Small intestine (tissue), 7 donors: ENCODE measurements around the gene STK31. TPM values are rescaled to one million over a fixed set of nuclear protein-coding genes. Genes with fewer than 3 reads are reported as not detected.
"Not testable (repeated sequence)": the region's sequence is repeated elsewhere in the genome, so short reads cannot be mapped to it uniquely, and the experiment has no call there.

Experiments
- DNase-seq, 2 donors: peaks; one replicate each; pipeline versions ENCODE4 v3.0.0 to v3.0.0-alpha.2; 2013
- FAIRE-seq: peaks from 2 replicates; lab custom pipeline; 2012; peaks lifted over from hg19 to GRCh38; lab: Jason Lieb, UNC
- H3K27ac ChIP-seq, 3 donors: one replicate each; pipeline ENCODE4 v1.5.1; 2013; ENCODE audit warnings: low read length in 2 of 3, mild to moderate bottlenecking in 2 of 3, control low read depth in 1 of 3, inconsistent platforms in 1 of 3, low read depth in 1 of 3, moderate library complexity in 1 of 3
- H3K27me3 ChIP-seq, 3 donors: one replicate each; pipeline ENCODE4 v1.6.1; 2013; ENCODE audit warnings: low read length in 3 of 3, inconsistent platforms in 1 of 3; ENCODE audit not compliant: control insufficient read depth in 3 of 3, insufficient read depth in 3 of 3
- H3K36me3 ChIP-seq, 3 donors: one replicate each; pipeline ENCODE4 v1.6.1; 2013; ENCODE audit warnings: low read length in 3 of 3, inconsistent platforms in 1 of 3, low read depth in 1 of 3, mild to moderate bottlenecking in 1 of 3, moderate library complexity in 1 of 3; ENCODE audit not compliant: control insufficient read depth in 3 of 3, insufficient read depth in 2 of 3
- H3K4me1 ChIP-seq, 3 donors: one replicate each; pipeline ENCODE4 v1.6.1; 2013; ENCODE audit warnings: low read length in 2 of 3, inconsistent platforms in 1 of 3, low read depth in 1 of 3, mild to moderate bottlenecking in 1 of 3, moderate library complexity in 1 of 3; ENCODE audit not compliant: control insufficient read depth in 3 of 3, insufficient read depth in 2 of 3
- H3K4me3 ChIP-seq, 3 donors: one replicate each; pipeline ENCODE4 v1.5.1; 2013; ENCODE audit warnings: low read length in 3 of 3, control low read depth in 1 of 3, inconsistent platforms in 1 of 3, low read depth in 1 of 3, mild to moderate bottlenecking in 1 of 3, moderate library complexity in 1 of 3
- H3K9me3 ChIP-seq, 2 donors: one replicate each; pipeline ENCODE4 v1.6.1; 2013; ENCODE audit warnings: low read depth in 1 of 2, low read length in 1 of 2; ENCODE audit not compliant: control insufficient read depth in 2 of 2, insufficient read depth in 1 of 2
- WGBS, 3 donors: extraction: QIAGEN DNeasy Blood & Tissue Kit; methylation state at CpG; one replicate each; pipeline ENCODE4 v1.1.7; 2013; 5-methylcytosine and 5-hydroxymethylcytosine counted together
- polyA plus RNA-seq, 4 donors: library from polyadenylated mRNA; stranded (reverse) in 3 of 4; unstranded in 1 of 4; fragments of 200-250 nt in 3 of 4; fragments of 120-200 nt in 1 of 4; gene quantifications; one replicate each; pipeline versions ENCODE4 v1.2.1 to v1.2.3, GENCODE V29; 2013
- donor health status: healthy with polysubstance abuse.
- donor health status: control.
- donor health status: control.
- donor health status: Bipolar disorder and iron deficiency.
- donor health status: healthy.

STK31 gene
- polyA plus RNA-seq, 4 donors: 0.24 to 1.4 (median 0.43) TPM

DNA sequence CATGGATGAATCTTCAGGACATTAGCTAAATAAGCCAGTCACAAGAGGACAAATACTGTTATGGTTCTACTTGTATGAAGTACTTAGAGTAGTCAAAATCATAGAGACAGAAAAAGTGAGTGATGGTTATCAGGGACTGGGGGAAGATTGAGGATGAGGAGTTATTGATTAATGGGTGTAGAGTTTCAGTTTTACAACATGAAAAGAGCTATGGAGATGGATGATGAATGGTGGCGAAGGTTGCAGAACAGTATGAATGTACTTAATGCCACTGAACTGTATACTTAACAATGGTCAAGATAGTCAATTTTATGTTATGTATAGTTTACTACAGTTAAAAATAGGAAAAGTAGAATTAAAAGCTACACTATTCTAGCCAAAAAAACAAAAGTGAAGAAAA lies 7.8 kb downstream of the STK31 start:
- no peak overlapping the region for H3K4me3 ChIP-seq
- FAIRE-seq: no peak
- WGBS, 3 donors: 98 to 100% (median 100%) methylated on average over 1 of the region's 1 CpG
- no peaks in the 10 kb centered on the region for H3K9me3 ChIP-seq
- no peak for DNase-seq
- no peaks in the 10 kb centered on the region for H3K4me1 ChIP-seq
- no peak overlapping the region for H3K27ac ChIP-seq
- no peaks in the 10 kb centered on the region for H3K36me3 ChIP-seq
- H3K27me3 ChIP-seq: no peaks in the 10 kb centered on the region

- Histone ChIP-seq H3K4me3 (no peak overlapping the region), H3K4me1 (peaks cover 0 to 3% (median 0%) of the 10 kb centered on the region in 3 donors), H3K27ac (no peak overlapping the region), H3K27me3 (no peaks in the 10 kb centered on the region), H3K9me3 (no peaks in the 10 kb centered on the region), H3K36me3 (no peaks in the 10 kb centered on the region)
- WGBS, 3 donors: 67 to 83% (median 80%) methylated on average over 4 of the region's 4 CpGs
- no peak for FAIRE-seq
- no peak for DNase-seq
Observed at GRCh38 chr7:23721456-23721855, 11.4 kb downstream of the STK31 start.

DNA sequence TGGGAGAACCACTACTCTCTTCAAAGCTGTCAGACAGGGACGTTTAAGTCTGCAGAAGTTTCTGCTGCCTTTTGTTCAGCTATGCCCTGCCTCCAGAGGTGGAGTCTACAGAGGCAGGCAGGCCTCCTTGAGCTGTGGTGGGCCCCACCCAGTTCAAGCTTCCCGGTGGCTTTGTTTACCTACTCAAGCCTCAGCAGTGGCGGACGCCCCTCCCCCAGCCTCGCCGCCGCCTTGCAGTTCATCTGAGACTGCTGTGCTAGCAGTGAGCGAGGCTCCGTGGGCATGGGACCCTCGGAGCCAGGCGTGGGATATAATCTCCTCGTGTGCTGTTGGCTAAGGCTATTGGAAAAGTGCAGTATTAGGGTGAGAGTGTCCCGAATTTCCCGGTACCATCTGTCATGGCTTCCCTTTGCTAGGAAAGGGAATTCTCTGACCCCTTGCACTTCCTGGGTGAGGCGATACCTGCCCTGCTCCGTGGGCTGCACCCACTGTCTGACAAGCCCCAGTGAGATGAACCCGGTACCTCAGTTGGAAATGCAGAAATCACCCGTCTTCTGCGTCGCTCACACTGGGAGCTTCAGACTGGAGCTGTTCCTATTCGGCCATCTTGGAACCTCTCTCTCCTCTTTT lies 12.7 kb downstream of the STK31 start:
- H3K36me3 ChIP-seq, H3K4me1 ChIP-seq: not testable (repeated sequence)
- WGBS, 3 donors: 75 to 81% (median 76%) methylated on average over 20 to 21 of the region's 21 CpGs

GRCh38 chr7:23724113-23724512 lies 14.1 kb downstream of the STK31 start:
- not testable (repeated sequence) for H3K9me3 ChIP-seq, FAIRE-seq, H3K4me1 ChIP-seq, H3K36me3 ChIP-seq, H3K4me3 ChIP-seq, H3K27me3 ChIP-seq, H3K27ac ChIP-seq
- WGBS, 3 donors: 16 to 61% (median 34%) methylated on average over 4 of the region's 4 CpGs
- DNase-seq: peak in 1 of 2 donors; percentile 8

More for the DNA sequence above, 12.7 kb downstream of the STK31 start:
- FAIRE-seq, DNase-seq, H3K9me3 ChIP-seq, H3K27ac ChIP-seq, H3K27me3 ChIP-seq, H3K4me3 ChIP-seq: not testable (repeated sequence)

- H3K36me3 ChIP-seq: no peaks in the 10 kb centered on the region
- peaks cover 0 to 39% of the 10 kb centered on the region in 2 donors for H3K9me3 ChIP-seq
- peaks cover 0 to 2% (median 0%) of the 10 kb centered on the region in 3 donors for H3K27me3 ChIP-seq
- DNase-seq (no peak), FAIRE-seq (no peak)
- no peaks in the 10 kb centered on the region for H3K4me1 ChIP-seq
- H3K4me3 ChIP-seq: no peak overlapping the region
- H3K27ac ChIP-seq: no peak overlapping the region
Observed at GRCh38 chr7:23742051-23742450, 32.0 kb downstream of the STK31 start.

DNA sequence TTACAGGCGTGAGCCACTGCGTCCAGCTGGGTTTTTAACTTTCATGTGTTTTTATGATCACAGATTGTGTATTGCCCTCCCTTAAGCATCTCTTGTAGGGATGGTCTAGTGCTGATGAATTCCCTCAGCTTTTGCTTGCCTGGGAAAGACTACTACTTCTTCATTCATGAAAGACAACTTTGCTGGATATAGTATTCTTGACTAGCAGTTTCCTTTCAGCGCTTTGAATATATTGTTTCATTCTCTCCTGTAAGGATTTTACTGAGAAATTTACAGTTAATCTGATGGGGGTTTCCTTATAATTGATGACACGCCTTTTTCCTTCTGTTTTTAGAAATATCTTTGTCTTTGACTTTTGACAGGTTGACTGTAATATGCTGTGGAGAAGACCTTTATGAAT lies 33.2 kb downstream of the STK31 start:
- WGBS, 3 donors: 91 to 96% (median 95%) methylated on average over 4 of the region's 4 CpGs
- DNase-seq: no peak
- Histone ChIP-seq H3K4me3 (no peak overlapping the region), H3K27ac (no peak overlapping the region), H3K4me1 (no peaks in the 10 kb centered on the region), H3K27me3 (peaks cover 0 to 2% (median 0%) of the 10 kb centered on the region in 3 donors), H3K9me3 (peaks cover 0 to 39% of the 10 kb centered on the region in 2 donors), H3K36me3 (no peaks in the 10 kb centered on the region)
- no peak for FAIRE-seq

GRCh38 chr7:23746629-23747028 lies 36.6 kb downstream of the STK31 start:
- 88 to 89% (median 89%) methylated on average over 1 of the region's 1 CpG for WGBS, 3 donors
- FAIRE-seq: no peak

GRCh38 chr7:23751852-23752251 lies 41.8 kb downstream of the STK31 start:
- Histone ChIP-seq H3K27me3 (no peaks in the 10 kb centered on the region), H3K27ac (no peak overlapping the region), H3K4me3 (no peak overlapping the region), H3K9me3 (no peaks in the 10 kb centered on the region), H3K36me3 (no peaks in the 10 kb centered on the region), H3K4me1 (no peaks in the 10 kb centered on the region)
- 77 to 88% (median 81%) methylated on average over 1 of the region's 1 CpG for WGBS, 3 donors
- no peak for DNase-seq
- no peak for FAIRE-seq

More at GRCh38 chr7:23746629-23747028, 36.6 kb downstream of the STK31 start:
- peaks cover 0 to 36% of the 10 kb centered on the region in 2 donors for H3K9me3 ChIP-seq
- no peak overlapping the region for H3K27ac ChIP-seq
- H3K27me3 ChIP-seq: peaks cover 0 to 2% (median 0%) of the 10 kb centered on the region in 3 donors
- no peaks in the 10 kb centered on the region for H3K4me1 ChIP-seq
- H3K4me3 ChIP-seq: no peak overlapping the region
- no peaks in the 10 kb centered on the region for H3K36me3 ChIP-seq
- DNase-seq: no peak

GRCh38 chr7:23758839-23759238 lies 48.8 kb downstream of the STK31 start:
- not testable (repeated sequence) for DNase-seq, H3K4me3 ChIP-seq, H3K36me3 ChIP-seq, H3K9me3 ChIP-seq, H3K27me3 ChIP-seq, H3K27ac ChIP-seq, H3K4me1 ChIP-seq, FAIRE-seq
- WGBS, 3 donors: 56 to 70% (median 67%) methylated on average over 3 of the region's 3 CpGs
